HEK293 (cell line): ENCODE data around the gene NHSL2.

Experiments used
- CTCF ChIA-PET: fragments of 350-600 bp; formaldehyde crosslinking; extraction: SDS; loops from one replicate; lab custom pipeline; 2021; ENCODE audit warnings: antibody characterized with exemption; lab: Yijun Ruan, JAX
- POLR2A ChIA-PET: fragments of 300-600 bp; formaldehyde crosslinking; extraction: SDS; loops from one replicate; lab custom pipeline; 2020; ENCODE audit warnings: antibody characterized with exemption, inconsistent platforms; lab: Yijun Ruan, JAX
- H3K27ac ChIP-seq: fragments of 200-500 bp; sonication (Bioruptor generic); 2 replicates; pipeline ENCODE4 v1.5.1; 2014; ENCODE audit warnings: low read depth, low read length, control low read depth, inconsistent platforms; ENCODE audit errors: extremely low read depth
- H3K36me3 ChIP-seq, 2 experiments: fragments of 200-500 bp in 1 of 2; sonication (Bioruptor generic) in 1 of 2; 1 replicate in 1 of 2; 2 replicates in 1 of 2; pipeline ENCODE4 v1.5.1; 2014 to 2017; ENCODE audit warnings: inconsistent platforms in 2 of 2, low read length in 2 of 2; ENCODE audit not compliant: control insufficient read depth in 2 of 2, insufficient read depth in 1 of 2
- H3K4me1 ChIP-seq: fragments of 200-500 bp; sonication (Bioruptor generic); 2 replicates; pipeline ENCODE4 v1.5.1; 2014; ENCODE audit warnings: mild to moderate bottlenecking, low read length, inconsistent platforms; ENCODE audit not compliant: control insufficient read depth, insufficient read depth
- H3K4me3 ChIP-seq: 2 replicates; pipeline ENCODE4 v1.5.1; 2011; ENCODE audit warnings: low read depth, mild to moderate bottlenecking, control low read depth, low read length, moderate library complexity
- H3K9me3 ChIP-seq: fragments of 200-500 bp; sonication (Bioruptor generic); 2 replicates; pipeline ENCODE4 v1.5.1; 2014; ENCODE audit warnings: low read depth, low read length, inconsistent platforms; ENCODE audit not compliant: control insufficient read depth, insufficient read depth
- EGR2 ChIP-seq: fragments of 450-650 bp; formaldehyde crosslinking; IDR thresholded peaks from 2 replicates; pipeline ENCODE4 v1.5.1; 2016; ENCODE audit warnings: low read depth, missing biosample characterization, missing genetic modification characterization
- FEZF1 ChIP-seq: fragments of 450-650 bp; formaldehyde crosslinking; IDR thresholded peaks from 2 replicates; pipeline ENCODE4 v1.5.1; 2016; ENCODE audit warnings: missing biosample characterization, missing genetic modification characterization
- GLIS1 ChIP-seq: fragments of 450-650 bp; formaldehyde crosslinking; IDR thresholded peaks from 2 replicates; pipeline ENCODE4 v1.5.1; 2016; ENCODE audit warnings: missing biosample characterization, missing genetic modification characterization
- KLF10 ChIP-seq: fragments of 450-650 bp; IDR thresholded peaks from 2 replicates; pipeline ENCODE4 v1.5.1; 2018; ENCODE audit warnings: missing biosample characterization, mild to moderate bottlenecking, missing genetic modification characterization
- KLF7 ChIP-seq: fragments of 450-650 bp; formaldehyde crosslinking; IDR thresholded peaks from 2 replicates; pipeline ENCODE4 v1.5.1; 2016; ENCODE audit warnings: missing biosample characterization, missing genetic modification characterization, borderline replicate concordance
- KLF8 ChIP-seq: fragments of 450-650 bp; formaldehyde crosslinking; IDR thresholded peaks from 2 replicates; pipeline ENCODE4 v1.5.1; 2016; ENCODE audit warnings: missing biosample characterization, missing genetic modification characterization
- MZF1 ChIP-seq: fragments of 450-650 bp; formaldehyde crosslinking; IDR thresholded peaks from 2 replicates; pipeline ENCODE4 v1.5.1; 2017; ENCODE audit warnings: missing biosample characterization, missing genetic modification characterization, borderline replicate concordance
- PRDM10 ChIP-seq: fragments of 450-650 bp; formaldehyde crosslinking; IDR thresholded peaks from 2 replicates; pipeline ENCODE4 v1.5.1; 2016; ENCODE audit warnings: missing biosample characterization, missing genetic modification characterization
- SCRT1 ChIP-seq: fragments of 450-650 bp; formaldehyde crosslinking; IDR thresholded peaks from 2 replicates; pipeline ENCODE4 v1.5.1; 2016; ENCODE audit warnings: missing biosample characterization, missing genetic modification characterization, borderline replicate concordance
- SP3 ChIP-seq: fragments of 450-650 bp; formaldehyde crosslinking; IDR thresholded peaks from 2 replicates; pipeline ENCODE4 v1.5.1; 2016; ENCODE audit warnings: missing biosample characterization, missing genetic modification characterization
- ZBTB10 ChIP-seq: fragments of 450-650 bp; formaldehyde crosslinking; IDR thresholded peaks from 2 replicates; pipeline ENCODE4 v1.5.1; 2016; ENCODE audit warnings: missing biosample characterization, missing genetic modification characterization
- ZBTB17 ChIP-seq: fragments of 450-650 bp; formaldehyde crosslinking; IDR thresholded peaks from 2 replicates; pipeline ENCODE4 v1.5.1; 2016; ENCODE audit warnings: missing biosample characterization, missing genetic modification characterization
- ZBTB21 ChIP-seq: fragments of 450-650 bp; formaldehyde crosslinking; IDR thresholded peaks from 2 replicates; pipeline ENCODE4 v1.5.1; 2017; ENCODE audit warnings: missing biosample characterization, missing genetic modification characterization
- ZBTB6 ChIP-seq: fragments of 450-650 bp; formaldehyde crosslinking; IDR thresholded peaks from 2 replicates; pipeline ENCODE4 v1.5.1; 2017; ENCODE audit warnings: missing biosample characterization, missing genetic modification characterization
- ZFHX2 ChIP-seq: fragments of 450-650 bp; formaldehyde crosslinking; conservative IDR thresholded peaks from 2 replicates; pipeline ENCODE4 v1.5.1; 2016; ENCODE audit warnings: missing biosample characterization, missing genetic modification characterization
- ZFP41 ChIP-seq: fragments of 450-650 bp; formaldehyde crosslinking; IDR thresholded peaks from 2 replicates; pipeline ENCODE4 v1.5.1; 2016; ENCODE audit warnings: missing biosample characterization, missing genetic modification characterization, borderline replicate concordance
- ZNF112 ChIP-seq: fragments of 450-650 bp; formaldehyde crosslinking; IDR thresholded peaks from 2 replicates; pipeline ENCODE4 v1.5.0; 2017; ENCODE audit warnings: missing biosample characterization, missing genetic modification characterization
- ZNF148 ChIP-seq: fragments of 450-650 bp; formaldehyde crosslinking; IDR thresholded peaks from 2 replicates; pipeline ENCODE4 v1.5.0; 2017; ENCODE audit warnings: missing biosample characterization, missing genetic modification characterization, borderline replicate concordance
- ZNF155 ChIP-seq: fragments of 450-650 bp; formaldehyde crosslinking; IDR thresholded peaks from 2 replicates; pipeline ENCODE4 v1.5.1; 2016; ENCODE audit warnings: missing biosample characterization, missing genetic modification characterization
- ZNF19 ChIP-seq: fragments of 450-650 bp; formaldehyde crosslinking; IDR thresholded peaks from 2 replicates; pipeline ENCODE4; 2016; ENCODE audit warnings: missing biosample characterization, missing genetic modification characterization, low read depth
- ZNF350 ChIP-seq: fragments of 450-650 bp; formaldehyde crosslinking; IDR thresholded peaks from 2 replicates; pipeline ENCODE4 v1.5.0; 2017; ENCODE audit warnings: missing biosample characterization, mild to moderate bottlenecking, missing genetic modification characterization
- ZNF48 ChIP-seq: fragments of 450-650 bp; formaldehyde crosslinking; IDR thresholded peaks from 2 replicates; pipeline ENCODE4 v1.5.1; 2016; ENCODE audit warnings: missing biosample characterization, missing genetic modification characterization
- ZNF521 ChIP-seq: fragments of 450-650 bp; formaldehyde crosslinking; IDR thresholded peaks from 2 replicates; pipeline ENCODE4 v1.5.1; 2017; ENCODE audit warnings: missing biosample characterization, mild to moderate bottlenecking, missing genetic modification characterization
- ZNF544 ChIP-seq: fragments of 450-650 bp; formaldehyde crosslinking; IDR thresholded peaks from 2 replicates; pipeline ENCODE4 v1.5.0; 2017; ENCODE audit warnings: missing biosample characterization, missing genetic modification characterization
- ZNF548 ChIP-seq: fragments of 450-650 bp; formaldehyde crosslinking; IDR thresholded peaks from 2 replicates; pipeline ENCODE4 v1.5.1; 2016; ENCODE audit warnings: missing biosample characterization, missing genetic modification characterization
- ZNF571 ChIP-seq: fragments of 450-650 bp; formaldehyde crosslinking; IDR thresholded peaks from 2 replicates; pipeline ENCODE4 v1.5.0; 2017; ENCODE audit warnings: missing biosample characterization, missing genetic modification characterization
- ZNF704 ChIP-seq: fragments of 450-650 bp; formaldehyde crosslinking; IDR thresholded peaks from 2 replicates; pipeline ENCODE4 v1.5.1; 2016; ENCODE audit warnings: missing biosample characterization, missing genetic modification characterization
- ZNF707 ChIP-seq: fragments of 450-650 bp; formaldehyde crosslinking; IDR thresholded peaks from 2 replicates; pipeline ENCODE4 v1.5.1; 2016; ENCODE audit warnings: missing biosample characterization, missing genetic modification characterization
- ZNF768 ChIP-seq: fragments of 450-650 bp; formaldehyde crosslinking; IDR thresholded peaks from 2 replicates; pipeline ENCODE4 v1.5.1; 2018; ENCODE audit warnings: missing biosample characterization, mild to moderate bottlenecking, missing genetic modification characterization

Gene NHSL2

GRCh38 chrX:71910643-71910985 is at the start of gene NHSL2:
NHSL2 (plus strand) TSS chrX:71910845.
- Histone ChIP-seq H3K27ac (peak within 1 kb of the TSS; percentile 53; the same call in 1 of the 2 replicates), H3K4me1 (no peaks in the 10 kb centered on the region), H3K4me3 (peak within 1 kb of the TSS; percentile 31), H3K9me3 (no peaks in the 10 kb centered on the region), H3K36me3 (no peaks in the 10 kb centered on the region)
- ChIA-PET CTCF (interaction anchor here (0.6 to 2.5 kb wide), 14 partner anchors 8 to 119 kb away, joined by 3 to 16 read pairs (median 4); no protein-coding TSS in a partner anchor), POLR2A (interaction anchor here (0.6 to 0.7 kb wide), 2 partner anchors 629 to 1390 kb away, joined by 3 to 4 read pairs; no protein-coding TSS in a partner anchor)
- TF ChIP-seq KLF10 (no peak), MZF1 (tag by site-specific recombination) (peak; percentile 19; the same call in 1 of the 2 replicates), ZNF148 (no peak), SP3 (tag by site-specific recombination) (peak; percentile 26), ZFHX2 (peak; percentile 79), ZNF544 (tag by site-specific recombination) (no peak), SCRT1 (tag by site-specific recombination) (no peak), GLIS1 (peak; percentile 25; the same call in 1 of the 2 replicates), ZBTB10 (tag by site-specific recombination) (no peak), ZFP41 (no peak), ZNF768 (tag by site-specific recombination) (no peak), EGR2 (tag by site-specific recombination) (peak; percentile 93), KLF8 (0 out of 2 replicates have a peak, but pooled peaks have one; percentile 26), ZNF704 (no peak), ZNF548 (tag by site-specific recombination) (no peak), ZNF571 (tag by site-specific recombination) (no peak), ZNF19 (tag by site-specific recombination) (no peak), ZNF521 (tag by site-specific recombination) (no peak), PRDM10 (tag by site-specific recombination) (0 out of 2 replicates have a peak, but pooled peaks have one; percentile 9), ZBTB21 (no peak), ZBTB6 (tag by site-specific recombination) (peak; percentile 25; the same call in 1 of the 2 replicates), ZNF707 (tag by site-specific recombination) (no peak), ZNF155 (tag by site-specific recombination) (no peak), FEZF1 (no peak), KLF7 (tag by site-specific recombination) (no peak), ZNF350 (tag by site-specific recombination) (no peak), ZNF48 (tag by site-specific recombination) (no peak), ZBTB17 (no peak), ZNF112 (tag by site-specific recombination) (no peak)
